Keratinocyte (primary cell): ENCODE data around the gene PTPN20.

Experiments used
- CTCF ChIP-seq, 3 experiments: IDR thresholded peaks in 1 of 3; conservative IDR thresholded peaks in 1 of 3; optimal IDR thresholded peaks in 1 of 3; 2 replicates in 2 of 3; 3 replicates in 1 of 3; pipeline versions ENCODE3 to v1.5.1; 2011; ENCODE audit warnings: low read length in 3 of 3, mild to moderate bottlenecking in 3 of 3, moderate library complexity in 2 of 3, control low read depth in 1 of 3, inconsistent platforms in 1 of 3; ENCODE audit not compliant: insufficient read depth in 2 of 3; ENCODE audit errors: extremely low read depth in 1 of 3
- EZH2 ChIP-seq: IDR thresholded peaks from one replicate; pipeline ENCODE4 v1.6.1; 2012; ENCODE audit warnings: inconsistent platforms, mild to moderate bottlenecking, low read length, moderate library complexity

- TF ChIP-seq CTCF (optimal IDR thresholded peaks at IDR 0.05 in 1 of 3, IDR thresholded peaks at IDR 0.05 in 1 of 3, conservative IDR thresholded peaks at IDR 0.05 in 1 of 3; ENCODE audit: extremely low read depth in 1 of 3, insufficient read depth in 2 of 3, low read length in 3 of 3) (no peak), EZH2 (no peak)
Measured at GRCh38 chr10:47035171-47035818, 124.1 kb downstream of the PTPN20 start.
